Lower lobe of right lung (tissue), 2 donors: ENCODE data around the gene ELAVL1. TPM values are rescaled to one million over a fixed set of nuclear protein-coding genes. Genes with fewer than 3 reads are reported as not detected.

Source experiments
- ATAC-seq, 2 donors: fragments of 200-7000 bp; cut with Tn5 transposase; one replicate each; pipeline ENCODE4 v1.9.1; 2020 to 2022; ENCODE audit warnings: mild to moderate bottlenecking in 2 of 2, moderate library complexity in 2 of 2
- DNase-seq: peaks from one replicate; pipeline ENCODE4 v3.0.0-alpha.2; 2020
- H3K27ac ChIP-seq: fragments of 200-600 bp; one replicate; pipeline ENCODE4 v1.8.0; 2022
- H3K27me3 ChIP-seq: fragments of 200-600 bp; one replicate; pipeline ENCODE4 v1.8.0; 2022; ENCODE audit warnings: low read depth
- H3K36me3 ChIP-seq: fragments of 200-600 bp; one replicate; pipeline ENCODE4 v1.8.0; 2022; ENCODE audit warnings: mild to moderate bottlenecking
- H3K4me1 ChIP-seq: fragments of 200-600 bp; one replicate; pipeline ENCODE4 v1.8.0; 2022
- H3K4me3 ChIP-seq: fragments of 200-600 bp; one replicate; pipeline ENCODE4 v1.8.0; 2022; ENCODE audit warnings: mild to moderate bottlenecking
- H3K9me3 ChIP-seq: fragments of 200-600 bp; one replicate; pipeline ENCODE4 v1.8.0; 2022
- CTCF ChIP-seq: fragments of 200-600 bp; IDR thresholded peaks from one replicate; pipeline ENCODE4 v1.8.0; 2022; ENCODE audit warnings: antibody characterized with exemption, mild to moderate bottlenecking
- intact Hi-C: fragments of 100-400 bp; cut with DNase I; formaldehyde crosslinking; loops from one replicate; pipeline ENCODE4 v1.11.0; 2022
- total RNA-seq: library from RNA; stranded (reverse); fragmentation: NEBNext Ultra II Directional; extraction: Animal tissue kit (Norgen Biotek cat#: 25700); gene quantifications from one replicate; pipeline ENCODE4 v1.2.1, GENCODE V29; 2021
- donor health status: DM: no; HTN: yes; CAD: no; lungs with severe emphysema.

ELAVL1 gene
- total RNA-seq, 1 donor from 2014 or later: 66.3 TPM

- intact Hi-C loops: no loop called here
- Histone ChIP-seq H3K4me1 (peaks cover 27% of the 10 kb centered on the region), H3K27me3 (no peaks in the 10 kb centered on the region), H3K9me3 (no peaks in the 10 kb centered on the region), H3K27ac (peak overlapping the region; percentile 27), H3K36me3 (peaks cover 86% of the 10 kb centered on the region), H3K4me3 (no peak overlapping the region)
- no peak for TF ChIP-seq CTCF
- ATAC-seq: no peak
- peak; percentile 33 for DNase-seq
Observed at GRCh38 chr19:7983286-7983950, 22.0 kb downstream of the ELAVL1 start.

GRCh38 chr19:7982651-7983099 lies 22.8 kb downstream of the ELAVL1 start:
- intact Hi-C loops: no loop called here
- no peak for TF ChIP-seq CTCF
- peaks cover 19% of the 10 kb centered on the region for H3K4me1 ChIP-seq
- peak overlapping the region; percentile 27 for H3K27ac ChIP-seq
- ATAC-seq (no peak), DNase-seq (peak; percentile 38)
- H3K9me3 ChIP-seq: no peaks in the 10 kb centered on the region
- H3K4me3 ChIP-seq: no peak overlapping the region
- no peaks in the 10 kb centered on the region for H3K27me3 ChIP-seq
- H3K36me3 ChIP-seq: peaks cover 86% of the 10 kb centered on the region

GRCh38 chr19:7982103-7982502 lies 23.3 kb downstream of the ELAVL1 start:
- H3K4me3 ChIP-seq: no peak overlapping the region
- no peak for ATAC-seq
- TF ChIP-seq CTCF: no peak
- H3K4me1 ChIP-seq: peaks cover 14% of the 10 kb centered on the region
- no peaks in the 10 kb centered on the region for H3K9me3 ChIP-seq
- DNase-seq: peak; percentile 5
- H3K36me3 ChIP-seq: peaks cover 90% of the 10 kb centered on the region
- intact Hi-C loops: no loop called here
- H3K27me3 ChIP-seq: no peaks in the 10 kb centered on the region
- peak overlapping the region; percentile 13 for H3K27ac ChIP-seq

GRCh38 chr19:7981661-7982060 lies 23.8 kb downstream of the ELAVL1 start:
- Histone ChIP-seq H3K4me3 (no peak overlapping the region), H3K9me3 (no peaks in the 10 kb centered on the region), H3K27ac (peak overlapping the region; percentile 13), H3K27me3 (no peaks in the 10 kb centered on the region), H3K4me1 (peaks cover 9% of the 10 kb centered on the region), H3K36me3 (peaks cover 94% of the 10 kb centered on the region)
- intact Hi-C loops: no loop called here
- ATAC-seq (no peak), DNase-seq (peak; percentile 30)
- no peak for TF ChIP-seq CTCF

- Histone ChIP-seq H3K4me1 (peaks cover 5% of the 10 kb centered on the region), H3K4me3 (no peak overlapping the region), H3K27ac (no peak overlapping the region), H3K27me3 (no peaks in the 10 kb centered on the region), H3K36me3 (peaks cover 94% of the 10 kb centered on the region), H3K9me3 (no peaks in the 10 kb centered on the region)
- intact Hi-C loops: no loop called here
- ATAC-seq: no peak
- TF ChIP-seq CTCF: no peak
- DNase-seq: peak; percentile 6
Observed at GRCh38 chr19:7981199-7981598, 24.2 kb downstream of the ELAVL1 start.
